Gastroesophageal sphincter (tissue), 3 donors: ENCODE results near the gene PAEP.

Source experiments
- EP300 ChIP-seq: sonication (generic); formaldehyde crosslinking; IDR thresholded peaks from one replicate; pipeline ENCODE4 v1.6.1; 2017; ENCODE audit warnings: antibody characterized with exemption, mild to moderate bottlenecking
- POLR2A ChIP-seq, 2 donors: fragments of 450-650 bp; IDR thresholded peaks; one replicate each; pipeline ENCODE4 v1.6.1; 2017; ENCODE audit warnings: antibody characterized with exemption in 2 of 2, mild to moderate bottlenecking in 2 of 2, moderate library complexity in 1 of 2
- POLR2AphosphoS5 ChIP-seq: sonication (generic); formaldehyde crosslinking; IDR thresholded peaks from one replicate; pipeline ENCODE4 v1.6.1; 2017; ENCODE audit warnings: antibody characterized with exemption
- TF ChIP-seq, protein P1 (sequence below), 4 experiments: fragments of 200-600 bp in 2 of 4; fragments of 450-650 bp in 2 of 4; sonication (generic) in 1 of 4; IDR thresholded peaks; one replicate each; pipeline ENCODE4 v1.5.1; 2017 to 2019; ENCODE audit warnings: antibody characterized with exemption in 4 of 4, mild to moderate bottlenecking in 2 of 4, moderate library complexity in 2 of 4

GRCh38 chr9:135562235-135562745, 734 bp downstream of the PAEP start:
- TF ChIP-seq, protein P1, sequence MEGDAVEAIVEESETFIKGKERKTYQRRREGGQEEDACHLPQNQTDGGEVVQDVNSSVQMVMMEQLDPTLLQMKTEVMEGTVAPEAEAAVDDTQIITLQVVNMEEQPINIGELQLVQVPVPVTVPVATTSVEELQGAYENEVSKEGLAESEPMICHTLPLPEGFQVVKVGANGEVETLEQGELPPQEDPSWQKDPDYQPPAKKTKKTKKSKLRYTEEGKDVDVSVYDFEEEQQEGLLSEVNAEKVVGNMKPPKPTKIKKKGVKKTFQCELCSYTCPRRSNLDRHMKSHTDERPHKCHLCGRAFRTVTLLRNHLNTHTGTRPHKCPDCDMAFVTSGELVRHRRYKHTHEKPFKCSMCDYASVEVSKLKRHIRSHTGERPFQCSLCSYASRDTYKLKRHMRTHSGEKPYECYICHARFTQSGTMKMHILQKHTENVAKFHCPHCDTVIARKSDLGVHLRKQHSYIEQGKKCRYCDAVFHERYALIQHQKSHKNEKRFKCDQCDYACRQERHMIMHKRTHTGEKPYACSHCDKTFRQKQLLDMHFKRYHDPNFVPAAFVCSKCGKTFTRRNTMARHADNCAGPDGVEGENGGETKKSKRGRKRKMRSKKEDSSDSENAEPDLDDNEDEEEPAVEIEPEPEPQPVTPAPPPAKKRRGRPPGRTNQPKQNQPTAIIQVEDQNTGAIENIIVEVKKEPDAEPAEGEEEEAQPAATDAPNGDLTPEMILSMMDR (IDR thresholded peaks at IDR 0.05), result no peak
- TF ChIP-seq POLR2AphosphoS5 (no peak), POLR2A (IDR thresholded peaks at IDR 0.05) (no peak), EP300 (no peak)
